ENCODE results near the gene CLEC2A.

The CLEC2A gene

DNA sequence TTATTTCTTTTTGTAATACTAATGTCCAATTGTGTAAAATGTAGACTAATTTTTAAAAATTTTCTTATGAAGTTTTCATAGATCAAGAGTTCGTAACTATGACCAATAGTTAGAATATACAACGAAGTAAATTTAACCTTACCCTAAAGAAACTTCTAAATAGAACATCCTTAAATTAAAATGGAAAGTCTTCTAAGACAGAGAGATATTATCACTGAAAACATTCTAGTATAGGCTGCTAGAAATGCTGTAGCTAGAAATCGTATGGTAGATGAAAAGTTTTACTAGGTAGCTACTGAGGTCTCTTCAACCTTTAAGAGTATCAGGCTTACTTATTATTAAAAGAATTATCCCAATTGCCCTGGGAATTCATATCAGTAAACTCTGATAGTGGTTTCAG, 925 bp downstream of the CLEC2A start:
- DNase-seq: no peak

DNA sequence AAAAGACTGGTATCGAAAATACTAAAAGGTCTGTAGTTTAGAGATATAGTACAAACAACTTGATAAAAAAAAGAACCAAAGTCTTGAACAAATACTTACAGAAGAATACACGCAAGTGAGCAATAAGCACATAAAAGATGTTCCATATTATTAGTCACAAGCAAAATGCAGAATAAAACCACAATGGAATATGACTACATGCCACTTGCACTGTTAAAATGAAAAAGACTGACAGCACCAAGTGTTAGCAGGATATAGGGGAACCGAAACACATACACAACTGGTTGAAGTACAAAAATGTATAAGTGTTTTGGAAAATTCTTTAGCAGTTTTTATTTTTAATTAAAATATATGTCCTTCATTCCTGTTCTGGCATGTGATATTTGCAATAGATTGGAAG, 3.6 kb downstream of the CLEC2A start:
- no peak for DNase-seq

- DNase-seq: no peak
Measured at GRCh38 chr12:9926876-9927275, 5.3 kb downstream of the CLEC2A start.

DNA sequence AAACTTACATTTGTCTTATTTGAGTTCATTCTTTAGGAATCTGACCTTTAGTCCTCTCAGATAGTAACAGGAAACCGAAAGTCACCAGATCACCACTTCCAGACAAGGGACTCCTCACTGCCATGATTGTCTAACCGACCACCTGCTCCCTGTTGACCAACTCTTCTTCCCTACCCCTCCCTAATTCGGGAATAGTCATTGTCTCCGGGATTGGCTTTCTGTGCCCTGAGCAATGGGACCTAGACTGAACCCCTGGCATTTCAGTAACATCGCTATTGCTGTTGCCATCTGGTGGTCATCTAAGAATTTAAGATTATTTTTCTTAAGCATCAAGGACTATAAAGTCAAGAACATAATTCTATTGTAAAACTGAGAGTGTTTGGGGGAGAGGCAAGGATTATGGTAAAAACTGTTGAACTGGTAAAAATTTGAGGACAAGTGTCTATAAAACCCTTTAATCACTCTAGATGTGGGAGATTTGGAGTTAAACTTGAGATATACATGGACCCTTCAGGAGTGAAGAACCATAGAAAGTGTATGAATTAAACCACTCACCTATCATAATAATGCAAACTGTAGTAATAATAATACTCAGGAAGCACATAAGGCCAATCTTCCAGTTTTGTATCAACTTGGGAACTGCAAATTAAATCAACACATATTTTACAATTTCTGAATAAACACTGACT, 6.3 kb downstream of the CLEC2A start:
- DNase-seq: peak; percentile 54

GRCh38 chr12:9922429-9922828, 9.7 kb downstream of the CLEC2A start:
- DNase-seq: no peak

GRCh38 chr12:9920451-9920850, 11.7 kb downstream of the CLEC2A start:
- DNase-seq: no peak

DNA sequence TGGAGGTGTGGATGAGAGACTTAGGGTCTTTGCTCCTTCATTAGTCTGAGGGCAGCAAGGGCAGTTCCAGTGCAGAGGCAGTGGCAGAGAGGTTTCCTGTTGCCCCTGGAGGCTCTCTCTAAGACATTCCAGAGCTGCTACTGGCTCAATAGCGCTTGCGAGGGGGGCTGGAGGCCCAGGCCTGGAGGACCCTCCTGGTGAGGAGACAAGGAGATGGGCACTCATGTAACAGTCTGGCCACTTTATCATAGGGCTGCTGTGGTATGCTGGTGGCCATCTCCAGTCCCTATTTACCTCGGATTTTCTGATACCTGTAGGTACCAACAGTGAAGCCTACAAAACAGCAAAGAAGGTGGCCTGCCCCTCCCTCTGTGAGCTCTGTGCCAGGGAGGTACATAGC, 12.7 kb downstream of the CLEC2A start:
- no peak for DNase-seq

DNA sequence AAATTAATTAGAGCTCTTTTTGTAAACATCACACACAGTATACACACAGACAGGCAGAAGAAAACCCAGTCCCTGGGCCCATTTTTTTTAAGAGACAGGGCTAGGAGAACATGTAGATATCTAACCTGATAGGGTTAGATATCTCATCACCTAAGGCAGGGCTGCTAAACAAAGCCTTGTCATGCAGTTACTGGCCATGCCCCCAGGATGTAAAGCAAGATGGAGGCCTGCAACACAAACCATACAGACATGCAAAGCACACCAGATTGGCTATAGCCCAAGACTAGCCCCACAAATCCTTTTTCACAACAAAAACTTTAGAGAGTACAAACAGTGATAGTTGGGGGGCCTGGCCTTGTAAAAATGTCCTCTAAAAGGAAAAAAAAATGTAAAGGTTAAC, 20.5 kb downstream of the CLEC2A start:
- DNase-seq: no peak

- DNase-seq: no peak
Measured at GRCh38 chr12:9910716-9911421, 21.3 kb downstream of the CLEC2A start.

GRCh38 chr12:9909724-9910123, 22.4 kb downstream of the CLEC2A start:
- DNase-seq: no peak

DNA sequence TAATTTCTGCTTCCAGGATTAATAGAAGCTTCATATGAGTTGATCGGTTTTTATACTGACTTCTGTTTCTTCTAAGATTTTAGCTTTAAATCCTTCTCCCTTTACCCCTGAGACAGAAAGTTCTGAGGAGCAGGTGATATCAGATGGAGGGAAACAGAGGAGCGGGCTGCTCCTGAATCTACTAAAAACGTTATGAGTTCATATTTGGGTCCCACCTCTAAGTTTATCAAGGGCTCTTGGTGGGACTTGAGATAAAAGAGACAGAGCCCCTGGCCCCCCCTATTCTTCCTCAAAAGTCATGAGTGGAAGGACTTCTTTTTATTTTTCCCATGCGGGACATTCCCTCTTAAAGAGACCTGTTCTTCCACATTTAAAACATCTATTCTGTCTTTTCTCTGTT, 23.8 kb downstream of the CLEC2A start:
- DNase-seq: no peak

GRCh38 chr12:9907769-9908168, 24.4 kb downstream of the CLEC2A start:
- DNase-seq: no peak

GRCh38 chr12:9906873-9907272, 25.3 kb downstream of the CLEC2A start:
- DNase-seq: no peak

DNA sequence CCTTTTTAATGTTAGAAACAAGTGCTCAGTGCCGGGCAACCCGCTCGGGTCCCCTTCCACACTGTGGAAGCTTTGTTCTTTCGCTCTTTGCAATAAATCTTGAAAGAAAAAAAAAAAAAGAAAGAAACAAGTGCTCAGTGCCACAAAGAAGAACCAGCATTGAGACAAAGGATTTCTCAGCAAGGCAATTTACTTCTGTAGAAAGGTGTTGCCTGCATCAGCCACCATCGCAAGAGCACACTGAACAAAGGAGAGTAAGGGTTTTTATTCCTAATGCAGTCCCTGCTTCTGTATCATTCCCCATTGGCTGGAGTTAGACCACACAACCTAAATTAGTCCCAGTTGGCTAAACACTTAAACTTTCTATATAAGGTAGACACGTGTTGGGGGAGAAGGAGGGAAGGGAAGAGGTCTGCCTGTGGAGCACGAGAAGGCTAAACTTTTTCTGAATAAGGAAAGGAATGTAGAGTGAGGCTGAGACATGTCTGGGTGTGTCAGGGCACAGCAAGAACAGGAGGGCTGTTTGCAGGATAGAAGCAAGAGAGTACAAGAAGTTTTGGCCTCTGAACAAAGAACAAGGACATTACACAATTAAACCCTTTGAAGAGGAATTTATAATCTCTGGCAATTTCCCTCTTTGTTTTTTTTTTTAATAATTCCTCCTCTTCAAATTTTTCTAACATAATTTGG, 29.5 kb downstream of the CLEC2A start:
- no peak for DNase-seq

GRCh38 chr12:9900930-9901329, 31.2 kb downstream of the CLEC2A start:
- no peak for DNase-seq

- no peak for DNase-seq
Measured at GRCh38 chr12:9899209-9899608, 33.0 kb downstream of the CLEC2A start.

GRCh38 chr12:9897535-9897934, 34.6 kb downstream of the CLEC2A start:
- DNase-seq: no peak

DNA sequence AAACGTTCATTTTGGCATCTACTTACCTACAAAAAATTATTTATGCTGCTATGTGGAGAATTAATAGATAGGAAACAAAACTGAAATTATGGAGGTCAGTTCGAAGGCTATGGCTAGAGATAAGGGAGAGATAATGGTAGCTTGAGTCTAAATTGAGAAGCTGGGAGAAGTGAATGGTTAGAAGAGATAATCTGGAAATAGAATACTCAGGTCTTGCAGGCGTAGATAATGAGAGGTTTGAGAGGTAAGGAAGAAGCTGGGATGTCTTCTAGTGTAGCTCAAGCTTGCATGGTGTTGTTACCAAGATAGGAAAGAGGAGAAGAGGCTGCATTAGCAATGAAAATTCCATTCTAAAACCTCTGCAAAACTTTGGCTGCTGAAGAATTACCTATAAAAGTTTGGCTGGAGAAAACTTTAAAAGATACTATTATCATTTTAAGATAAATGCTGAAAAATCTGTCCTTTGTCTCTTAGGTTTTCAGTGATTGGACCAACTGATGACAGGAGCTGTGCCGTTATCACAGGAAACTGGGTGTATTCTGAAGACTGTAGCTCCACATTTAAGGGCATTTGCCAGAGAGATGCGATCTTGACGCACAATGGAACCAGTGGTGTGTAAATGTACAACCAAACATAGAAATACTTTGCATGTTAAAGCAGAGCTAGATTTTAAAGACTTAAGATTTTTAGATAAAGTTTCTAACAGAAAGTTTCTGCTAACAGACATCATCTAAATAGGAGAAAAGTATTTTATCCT, 36.8 kb downstream of the CLEC2A start:
- no peak for DNase-seq

DNA sequence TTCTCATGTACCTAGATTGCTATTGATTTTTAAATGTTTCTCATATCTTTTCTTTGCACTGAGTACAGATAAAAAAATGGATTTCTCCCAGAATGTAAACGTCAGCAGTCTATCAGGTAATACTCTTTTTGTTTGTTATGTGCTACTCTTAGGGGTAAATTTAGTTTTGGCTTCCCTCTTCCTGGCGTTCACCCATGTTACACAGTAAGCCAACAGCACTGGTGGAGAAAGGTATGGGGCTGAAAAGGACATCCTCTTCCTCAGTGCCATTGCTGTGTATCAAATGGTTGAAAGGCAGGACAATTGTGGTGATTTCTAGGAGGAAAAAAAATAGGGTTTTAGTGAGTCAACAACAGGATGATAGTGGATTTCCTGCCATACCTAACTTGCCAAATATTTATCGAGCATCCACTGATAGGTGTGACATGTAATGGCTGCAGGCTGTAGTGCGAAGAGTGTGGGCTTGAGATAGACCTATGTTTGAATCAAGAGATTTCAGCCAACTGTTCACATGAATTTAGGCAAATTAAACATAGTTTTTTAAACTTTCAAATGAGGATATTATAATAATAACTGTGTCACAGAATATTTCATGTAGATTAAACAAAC, 43.4 kb downstream of the CLEC2A start:
- DNase-seq: no peak

DNA sequence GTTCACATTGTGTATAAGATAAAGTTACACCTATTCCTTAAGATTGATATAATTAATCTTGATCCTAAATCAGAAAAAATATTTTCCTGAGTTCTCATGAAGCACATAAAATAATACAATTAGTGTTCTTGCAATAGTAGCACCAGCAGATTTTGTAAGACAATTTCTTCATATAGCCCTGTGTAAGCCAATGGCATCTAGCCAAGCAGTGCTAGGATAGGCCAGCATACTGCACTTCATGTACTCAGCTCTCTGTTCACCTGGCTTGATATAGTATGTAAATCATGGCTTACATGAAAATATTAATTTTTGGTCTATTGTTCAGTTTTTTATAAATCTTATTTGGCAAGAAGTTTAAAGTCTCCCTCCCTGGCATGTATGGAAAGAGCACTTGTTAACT, 49.0 kb downstream of the CLEC2A start:
- no peak for DNase-seq

GRCh38 chr12:9881988-9882387, 50.2 kb downstream of the CLEC2A start:
- no peak for DNase-seq

DNA sequence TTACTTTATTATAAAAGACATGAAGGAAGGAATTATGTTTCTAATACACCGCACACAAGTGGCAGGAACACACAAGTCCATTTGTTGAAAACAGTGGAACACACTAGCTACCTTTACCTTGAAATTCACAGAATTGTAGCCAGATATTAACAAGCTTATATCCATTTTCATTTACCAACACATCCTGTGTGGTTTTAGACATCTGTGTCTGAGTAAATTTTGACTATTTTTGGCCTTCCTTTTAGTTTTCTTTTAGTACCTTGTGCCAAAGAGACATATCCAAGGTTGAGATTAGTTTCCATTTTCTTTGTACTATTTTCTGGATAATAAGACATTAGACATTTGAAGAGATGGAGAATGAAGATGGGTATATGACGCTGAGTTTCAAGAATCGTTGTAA, 50.9 kb downstream of the CLEC2A start, which contains the start of gene KLRF2:
Gene KLRF2 (plus strand): TSS at position 244 of the 400 bp plus-strand sequence. CDS start 107 bp downstream, at position 351.
- DNase-seq: no peak

Measured in eye (tissue), 1 donor.